K562 (cell line): ENCODE results near the gene CHST14. TPM values are rescaled to one million over a fixed set of nuclear protein-coding genes. Genes with fewer than 3 reads are reported as not detected.

Experiments
- ATAC-seq: fragments of 200-7000 bp; cut with Tn5 transposase; 3 replicates; pipeline ENCODE4 v1.9.1; 2020; ENCODE audit warnings: moderate library complexity
- BruUV-seq: library from RNA; stranded (reverse); fragments of 400-500 nt; replicated peaks from 2 replicates; lab custom pipeline; 2021; lab: Mats Ljungman, UMichigan
- CTCF ChIA-PET: fragments of 300-600 bp; formaldehyde crosslinking; extraction: SDS; loops from one replicate; lab custom pipeline; 2021; ENCODE audit warnings: low intra/inter-chr PET ratio; lab: Yijun Ruan, JAX
- POLR2A ChIA-PET: fragments of 300-600, 350-650 bp; sonication (Branson Sonifier 250); formaldehyde crosslinking; extraction: SDS; loops from one replicate; lab custom pipeline; 2021; ENCODE audit warnings: antibody characterized with exemption, inconsistent platforms; lab: Yijun Ruan, JAX
- DNase-seq, 4 experiments: peaks; one replicate each; pipeline versions ENCODE4 v3.0.0 to v3.0.0-alpha.2; 2011 to 2018; ENCODE audit warnings: low spot score in 3 of 4, mixed read lengths in 3 of 4; ENCODE audit errors: extremely low read depth in 1 of 4
- FAIRE-seq: peaks from 2 replicates; lab custom pipeline; 2011; peaks lifted over from hg19 to GRCh38; lab: Jason Lieb, UNC
- H2AFZ ChIP-seq: 2 replicates; pipeline ENCODE4 v1.6.0; 2011; ENCODE audit warnings: low read depth, low read length, control low read depth, inconsistent platforms
- H3K27ac ChIP-seq: fragments of 200-600 bp; 3 replicates; pipeline ENCODE4 v1.8.0; 2011; ENCODE audit warnings: low read depth, mild to moderate bottlenecking, control low read depth, inconsistent platforms, low read length, moderate library complexity, mixed read lengths; ENCODE audit errors: extremely low read depth
- H3K27me3 ChIP-seq, 2 experiments: fragments of 300-600 bp in 1 of 2; 2 replicates in 1 of 2; 3 replicates in 1 of 2; pipeline versions ENCODE4 v1.6.0 to v1.8.0; 2011; ENCODE audit warnings: inconsistent platforms in 2 of 2, low read length in 2 of 2, mild to moderate bottlenecking in 1 of 2, mixed read lengths in 1 of 2, moderate library complexity in 1 of 2; ENCODE audit not compliant: control insufficient read depth in 2 of 2, insufficient read depth in 2 of 2
- H3K36me3 ChIP-seq: fragments of 300-600 bp; 3 replicates; pipeline ENCODE4 v1.8.0; 2011; ENCODE audit warnings: mild to moderate bottlenecking, low read length, inconsistent platforms; ENCODE audit not compliant: control insufficient read depth, insufficient read depth
- H3K4me1 ChIP-seq, 2 experiments: fragments of 200-600 bp in 1 of 2; replicated peaks in 1 of 2; 2 replicates in 1 of 2; 3 replicates in 1 of 2; pipeline versions ENCODE4 v1.5.1 to v1.8.0; 2011; ENCODE audit warnings: inconsistent platforms in 2 of 2, low read length in 2 of 2, mild to moderate bottlenecking in 1 of 2, mixed read lengths in 1 of 2, moderate library complexity in 1 of 2; ENCODE audit not compliant: control insufficient read depth in 2 of 2, insufficient read depth in 2 of 2
- H3K4me2 ChIP-seq: 2 replicates; pipeline ENCODE4 v1.6.1; 2011; ENCODE audit warnings: low read length, control low read depth, inconsistent platforms, mixed read lengths; ENCODE audit not compliant: insufficient read depth
- H3K4me3 ChIP-seq: fragments of 200-600 bp; sonication (generic), shearing (Covaris generic); 2 replicates; pipeline ENCODE4 v1.5.1; 2016; ENCODE audit warnings: control low read depth, inconsistent platforms
- H3K79me2 ChIP-seq: fragments of 200-600 bp; 3 replicates; pipeline ENCODE4 v1.8.0; 2011; ENCODE audit warnings: low read length, inconsistent platforms; ENCODE audit not compliant: control insufficient read depth, insufficient read depth
- H3K9ac ChIP-seq, 2 experiments: 2 replicates each; pipeline versions ENCODE4 v1.6.0 to v1.6.1; 2011; ENCODE audit warnings: low read depth in 2 of 2, low read length in 2 of 2, control low read depth in 1 of 2, inconsistent platforms in 1 of 2, mild to moderate bottlenecking in 1 of 2, mixed read lengths in 1 of 2; ENCODE audit not compliant: insufficient read depth in 1 of 2
- H3K9me1 ChIP-seq: one replicate; pipeline ENCODE4 v1.6.0; 2011; ENCODE audit warnings: inconsistent platforms, mild to moderate bottlenecking, low read length, moderate library complexity; ENCODE audit not compliant: control insufficient read depth, insufficient read depth
- H3K9me3 ChIP-seq: replicated peaks from 2 replicates; pipeline ENCODE4 v1.5.1; 2011; ENCODE audit warnings: low read depth, low read length, inconsistent platforms; ENCODE audit not compliant: control insufficient read depth, insufficient read depth
- H4K20me1 ChIP-seq: replicated peaks from 2 replicates; pipeline ENCODE4 v1.6.1; 2011; ENCODE audit warnings: low read length, inconsistent platforms, mixed read lengths; ENCODE audit not compliant: control insufficient read depth, insufficient read depth
- BRD4 ChIP-seq: fragments of 200-600 bp; sonication (generic); IDR thresholded peaks from 2 replicates; pipeline ENCODE4 v1.6.1; 2017; ENCODE audit warnings: inconsistent platforms
- EP400 ChIP-seq: fragments of 450-650 bp; IDR thresholded peaks from 2 replicates; pipeline ENCODE4 v1.6.1; 2017; ENCODE audit warnings: antibody characterized with exemption, mild to moderate bottlenecking, moderate library complexity
- MCM3 ChIP-seq: fragments of 450-650 bp; IDR thresholded peaks from 2 replicates; pipeline ENCODE4 v1.6.1; 2016
- MYBL2 ChIP-seq, 2 experiments: fragments of 450-650 bp in 1 of 2; sonication (generic) in 1 of 2; formaldehyde crosslinking in 1 of 2; IDR thresholded peaks; 2 replicates each; pipeline versions ENCODE4 v1.6.1 to v1.8.1; 2017 to 2022; ENCODE audit warnings: borderline replicate concordance in 1 of 2, inconsistent platforms in 1 of 2, low read depth in 1 of 2, mild to moderate bottlenecking in 1 of 2, missing genetic modification reagents in 1 of 2, moderate library complexity in 1 of 2
- MYC ChIP-seq, 2 experiments: fragments of 250-450 bp in 1 of 2; sonication (Bioruptor Pico) in 1 of 2; IDR thresholded peaks; 2 replicates each; pipeline versions ENCODE4 v1.5.1 to v1.6.1; 2012 to 2021; ENCODE audit warnings: low read depth in 2 of 2, borderline replicate concordance in 1 of 2, improper control_type of control experiment in 1 of 2, low read length in 1 of 2, mild to moderate bottlenecking in 1 of 2, moderate library complexity in 1 of 2
- SETDB1 ChIP-seq: IDR thresholded peaks from one replicate; pipeline ENCODE4 v1.6.1; 2012; ENCODE audit warnings: low read length, control low read depth, inconsistent platforms
- TAF7 ChIP-seq: fragments of 450-650 bp; IDR thresholded peaks from 2 replicates; pipeline ENCODE4 v1.6.1; 2016; ENCODE audit warnings: missing genetic modification characterization, missing compliant biosample characterization
- ZBTB1 ChIP-seq: sonication (generic); formaldehyde crosslinking; IDR thresholded peaks from 2 replicates; pipeline ENCODE4 v1.8.1; 2023; ENCODE audit warnings: missing genetic modification reagents, low read depth, mild to moderate bottlenecking, borderline replicate concordance
- ZNF431 ChIP-seq: sonication (generic); formaldehyde crosslinking; IDR thresholded peaks from 2 replicates; pipeline ENCODE4 v1.8.0; 2022; ENCODE audit warnings: mild to moderate bottlenecking, missing genetic modification reagents
- WGBS: fragments of 100-300 bp; shearing (Covaris generic); methylation state at CpG from one replicate; pipeline ENCODE4 v1.1.6; 2016; ENCODE audit warnings: low coverage, mixed read lengths; ENCODE audit not compliant: insufficient coverage; ENCODE audit errors: missing lambda C conversion rate; 5-methylcytosine and 5-hydroxymethylcytosine counted together
- in situ Hi-C: fragments of 300-500 bp; cut with MboI; formaldehyde crosslinking; loops from 4 replicates; pipeline ENCODE4 v1.15.0; 2018; ENCODE audit warnings: inconsistent platforms, mixed read lengths
- intact Hi-C: fragments of 100-400 bp; cut with micrococcal nuclease; formaldehyde crosslinking; loops from 2 replicates; pipeline ENCODE4 v1.14.2; 2022
- polyA plus RNA-seq, 8 experiments: library from polyadenylated mRNA; depleted of rRNA in 4 of 8; stranded (reverse) in 5 of 8; unstranded in 3 of 8; fragments of >200 nt; fragmentation: Nextera tagmentation in 2 of 8; fragmentation: Illumina TruSeq in 1 of 8; extraction: Ambion mirVana in 2 of 8; extraction: Trizol in 1 of 8; gene quantifications; 2 replicates each; pipeline versions ENCODE4 v1.2.1 to v1.2.3, GENCODE V29; 2011 to 2014; ENCODE audit warnings: inconsistent platforms in 1 of 8, missing spikeins in 1 of 8
- total RNA-seq, 7 experiments: library from RNA; depleted of rRNA in 6 of 7; stranded (reverse); fragments of >200 nt in 6 of 7; fragmentation: Illumina TruSeq in 2 of 7; extraction: Trizol in 2 of 7; gene quantifications; 2 replicates each; pipeline versions ENCODE4 v1.2.1 to v1.2.3, GENCODE V29; 2011 to 2021; ENCODE audit warnings: low replicate concordance in 1 of 7
- TF ChIP-seq, protein P1 (sequence below): fragments of 450-650 bp; IDR thresholded peaks from one replicate; pipeline ENCODE4 v1.6.1; 2018; ENCODE audit warnings: mild to moderate bottlenecking, moderate library complexity; ENCODE audit not compliant: partially characterized antibody
- TF ChIP-seq, protein P2 (sequence below): sonication (generic); formaldehyde crosslinking; IDR thresholded peaks from 2 replicates; pipeline ENCODE4 v1.8.0; 2023; ENCODE audit warnings: mild to moderate bottlenecking, missing genetic modification reagents
- TF ChIP-seq, protein P3 (sequence below): fragments of 450-650 bp; IDR thresholded peaks from 2 replicates; pipeline ENCODE4 v1.6.1; 2018; ENCODE audit not compliant: partially characterized antibody

Gene CHST14
- total and polyA plus RNA-seq, 9 of the 15 experiments (the other 6 are each of a cell fraction or from before 2014, with no cell fraction given): 1.6 to 12.1 (median 4.5) TPM

DNA sequence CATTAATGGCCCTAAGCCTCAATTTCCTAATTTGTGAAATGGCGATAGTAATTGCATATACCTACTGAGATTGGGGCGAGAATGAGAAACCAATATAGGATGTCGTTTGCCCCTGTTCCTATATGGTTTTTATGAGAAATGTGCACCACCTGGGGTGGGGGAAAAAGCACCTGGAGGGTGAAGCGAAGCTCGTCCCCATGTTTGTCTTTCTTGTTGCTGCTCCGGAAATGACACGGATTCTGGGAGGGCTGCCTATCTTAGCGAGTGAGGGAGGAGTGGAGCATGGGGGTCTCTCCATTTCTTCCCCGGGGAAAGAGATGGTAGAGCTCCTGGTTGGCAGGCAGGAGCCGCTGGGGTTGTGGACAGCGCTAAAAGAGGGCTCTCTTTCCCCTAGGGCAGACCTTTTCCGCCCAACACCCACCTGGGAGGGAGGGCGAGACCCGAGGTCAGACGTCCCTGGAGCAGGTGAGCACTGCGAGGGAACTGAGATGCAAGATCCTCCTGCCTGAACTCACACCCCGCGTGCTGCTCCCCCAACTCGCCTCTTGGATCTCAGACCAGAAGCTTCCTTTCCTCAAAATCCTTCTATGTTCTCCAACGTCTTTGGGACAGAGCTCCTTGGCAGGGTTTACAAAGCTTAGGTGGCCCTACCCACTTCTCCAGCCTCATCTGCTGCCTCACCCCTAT lies 35.6 kb upstream of the CHST14 start:
- Histone ChIP-seq H3K27me3 (no peaks in the 10 kb centered on the region), H3K9me3 (no peaks in the 10 kb centered on the region), H3K4me2 (no peak overlapping the region), H2AFZ (peak overlapping the region; percentile 95; the same call in 1 of the 2 replicates), H3K9me1 (no peaks in the 10 kb centered on the region), H3K27ac (no peak overlapping the region), H3K79me2 (peaks cover 23% of the 10 kb centered on the region; the same call in 2 of the 3 replicates), H3K4me3 (no peak overlapping the region), H4K20me1 (no peaks in the 10 kb centered on the region), H3K4me1 (peaks cover 50 to 51% of the 10 kb centered on the region in 2 experiments), H3K9ac (peak overlapping the region in 1 of 2 experiments; percentile 70; a peak in 2 of 4 replicates), H3K36me3 (no peaks in the 10 kb centered on the region)
- ATAC-seq (no peak), DNase-seq (no peak), FAIRE-seq (no peak)
- TF ChIP-seq TAF7 (tag) (no peak), BRD4 (no peak), ZNF431 (CRISPR knock-in tag) (no peak), MYC (IDR thresholded peaks at IDR 0.05; ENCODE audit: low read depth, low read length) (no peak), MYC (CRISPR knock-in tag; IDR thresholded peaks at IDR 0.05; ENCODE audit: borderline replicate concordance, low read depth) (no peak), SETDB1 (no peak), MYBL2 (IDR thresholded peaks at IDR 0.05; ENCODE audit: low read depth) (no peak), MYBL2 (CRISPR knock-in tag; IDR thresholded peaks at IDR 0.05; ENCODE audit: borderline replicate concordance) (no peak), ZBTB1 (CRISPR knock-in tag) (no peak), MCM3 (no peak), EP400 (no peak)
- TF ChIP-seq, protein P1, sequence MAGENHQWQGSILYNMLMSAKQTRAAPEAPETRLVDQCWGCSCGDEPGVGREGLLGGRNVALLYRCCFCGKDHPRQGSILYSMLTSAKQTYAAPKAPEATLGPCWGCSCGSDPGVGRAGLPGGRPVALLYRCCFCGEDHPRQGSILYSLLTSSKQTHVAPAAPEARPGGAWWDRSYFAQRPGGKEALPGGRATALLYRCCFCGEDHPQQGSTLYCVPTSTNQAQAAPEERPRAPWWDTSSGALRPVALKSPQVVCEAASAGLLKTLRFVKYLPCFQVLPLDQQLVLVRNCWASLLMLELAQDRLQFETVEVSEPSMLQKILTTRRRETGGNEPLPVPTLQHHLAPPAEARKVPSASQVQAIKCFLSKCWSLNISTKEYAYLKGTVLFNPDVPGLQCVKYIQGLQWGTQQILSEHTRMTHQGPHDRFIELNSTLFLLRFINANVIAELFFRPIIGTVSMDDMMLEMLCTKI: no peak
- TF ChIP-seq, protein P2, sequence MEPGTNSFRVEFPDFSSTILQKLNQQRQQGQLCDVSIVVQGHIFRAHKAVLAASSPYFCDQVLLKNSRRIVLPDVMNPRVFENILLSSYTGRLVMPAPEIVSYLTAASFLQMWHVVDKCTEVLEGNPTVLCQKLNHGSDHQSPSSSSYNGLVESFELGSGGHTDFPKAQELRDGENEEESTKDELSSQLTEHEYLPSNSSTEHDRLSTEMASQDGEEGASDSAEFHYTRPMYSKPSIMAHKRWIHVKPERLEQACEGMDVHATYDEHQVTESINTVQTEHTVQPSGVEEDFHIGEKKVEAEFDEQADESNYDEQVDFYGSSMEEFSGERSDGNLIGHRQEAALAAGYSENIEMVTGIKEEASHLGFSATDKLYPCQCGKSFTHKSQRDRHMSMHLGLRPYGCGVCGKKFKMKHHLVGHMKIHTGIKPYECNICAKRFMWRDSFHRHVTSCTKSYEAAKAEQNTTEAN (CRISPR knock-in tag): no peak
- TF ChIP-seq, protein P3, sequence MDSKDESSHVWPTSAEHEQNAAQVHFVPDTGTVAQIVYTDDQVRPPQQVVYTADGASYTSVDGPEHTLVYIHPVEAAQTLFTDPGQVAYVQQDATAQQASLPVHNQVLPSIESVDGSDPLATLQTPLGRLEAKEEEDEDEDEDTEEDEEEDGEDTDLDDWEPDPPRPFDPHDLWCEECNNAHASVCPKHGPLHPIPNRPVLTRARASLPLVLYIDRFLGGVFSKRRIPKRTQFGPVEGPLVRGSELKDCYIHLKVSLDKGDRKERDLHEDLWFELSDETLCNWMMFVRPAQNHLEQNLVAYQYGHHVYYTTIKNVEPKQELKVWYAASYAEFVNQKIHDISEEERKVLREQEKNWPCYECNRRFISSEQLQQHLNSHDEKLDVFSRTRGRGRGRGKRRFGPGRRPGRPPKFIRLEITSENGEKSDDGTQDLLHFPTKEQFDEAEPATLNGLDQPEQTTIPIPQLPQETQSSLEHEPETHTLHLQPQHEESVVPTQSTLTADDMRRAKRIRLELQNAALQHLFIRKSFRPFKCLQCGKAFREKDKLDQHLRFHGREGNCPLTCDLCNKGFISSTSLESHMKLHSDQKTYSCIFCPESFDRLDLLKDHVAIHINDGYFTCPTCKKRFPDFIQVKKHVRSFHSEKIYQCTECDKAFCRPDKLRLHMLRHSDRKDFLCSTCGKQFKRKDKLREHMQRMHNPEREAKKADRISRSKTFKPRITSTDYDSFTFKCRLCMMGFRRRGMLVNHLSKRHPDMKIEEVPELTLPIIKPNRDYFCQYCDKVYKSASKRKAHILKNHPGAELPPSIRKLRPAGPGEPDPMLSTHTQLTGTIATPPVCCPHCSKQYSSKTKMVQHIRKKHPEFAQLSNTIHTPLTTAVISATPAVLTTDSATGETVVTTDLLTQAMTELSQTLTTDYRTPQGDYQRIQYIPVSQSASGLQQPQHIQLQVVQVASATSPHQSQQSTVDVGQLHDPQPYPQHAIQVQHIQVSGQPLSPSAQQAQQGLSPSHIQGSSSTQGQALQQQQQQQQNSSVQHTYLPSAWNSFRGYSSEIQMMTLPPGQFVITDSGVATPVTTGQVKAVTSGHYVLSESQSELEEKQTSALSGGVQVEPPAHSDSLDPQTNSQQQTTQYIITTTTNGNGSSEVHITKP: no peak
- intact Hi-C loops (no loop called here), in situ Hi-C loops (no loop called here)
- POLR2A ChIA-PET: interaction anchor here (2.7 kb wide), 1 partner anchor 9 kb away, joined by 16 read pairs; no protein-coding TSS in a partner anchor
- 72% methylated on average over 17 of the region's 20 CpGs for WGBS
- CTCF ChIA-PET: no interaction called here
- BruUV-seq: no TSS peak
